ENCODE measurements around the gene GABRB1. TPM values are rescaled to one million over a fixed set of nuclear protein-coding genes. Genes with fewer than 3 reads are reported as not detected.

Gene GABRB1
- total and polyA plus RNA-seq, 2 of the 8 experiments (the other 6 are each of a cell fraction or from before 2014, with no cell fraction given): 0.22 to 0.38 TPM

DNA sequence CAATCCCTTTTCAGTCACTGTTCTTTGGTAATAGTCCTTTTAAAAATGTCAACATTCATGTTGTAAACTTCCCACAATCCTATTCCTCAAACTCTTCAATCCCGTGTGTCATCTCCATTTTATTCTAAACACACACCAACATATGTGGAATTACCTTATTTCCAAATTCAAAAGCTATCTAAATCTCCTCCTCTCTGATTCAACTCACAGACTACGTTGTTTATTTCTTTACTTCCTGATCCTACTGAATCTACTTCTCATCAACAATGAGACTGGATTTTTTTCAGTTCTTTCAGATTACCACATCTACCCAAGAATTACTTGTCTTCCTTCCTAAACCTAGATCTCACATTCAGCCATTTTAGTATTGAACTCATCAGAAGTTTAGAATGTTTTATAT is 188.2 kb downstream of the GABRB1 start:
- Histone ChIP-seq H3K23ac (ENCODE audit: insufficient read length) (no peak overlapping the region), H4K8ac (ENCODE audit: extremely low read depth, insufficient read depth, low read length) (no peak overlapping the region), H2AFZ (ENCODE audit: low read length) (no peak overlapping the region), H3K18ac (ENCODE audit: extremely low read depth, low read length) (no peak overlapping the region), H3K27ac (ENCODE audit: low read depth, low read length) (no peak overlapping the region), H3K56ac (replicated peaks; ENCODE audit: insufficient read length, low read depth, low read length) (no peak overlapping the region), H3K9me3 (ENCODE audit: insufficient read depth in 2 of 2, low read depth in 1 of 2, low read length in 1 of 2) (no peaks in the 10 kb centered on the region), H2BK20ac (ENCODE audit: low read length) (no peak overlapping the region), H4K91ac (replicated peaks; ENCODE audit: insufficient read length, low read length) (no peak overlapping the region), H3K4ac (replicated peaks; ENCODE audit: insufficient read length, low read depth, low read length) (no peak overlapping the region), H4K5ac (ENCODE audit: insufficient read length, low read depth, low read length) (no peak overlapping the region), H2AK5ac (ENCODE audit: low read depth, low read length) (no peak overlapping the region), H3K79me2 (ENCODE audit: control insufficient read depth in 1 of 2, insufficient read depth in 2 of 2, low read length in 2 of 2) (no peaks in the 10 kb centered on the region), H3K23me2 (ENCODE audit: low read depth, low read length) (no peaks in the 10 kb centered on the region; the same call in 1 of the 2 replicates), H3K9ac (replicated peaks in 1 of 4; ENCODE audit: extremely low read depth in 1 of 4, low read depth in 3 of 4, low read length in 3 of 4) (no peak overlapping the region), H2BK120ac (replicated peaks; ENCODE audit: low read depth, low read length) (no peak overlapping the region), H3K4me1 (replicated peaks in 1 of 4; ENCODE audit: control insufficient read depth in 3 of 4, insufficient read depth in 4 of 4, low read length in 3 of 4) (no peaks in the 10 kb centered on the region), H3K36me3 (ENCODE audit: control insufficient read depth in 2 of 4, insufficient read depth in 4 of 4, low read length in 3 of 4) (no peaks in the 10 kb centered on the region), H4K20me1 (replicated peaks in 1 of 2; ENCODE audit: control insufficient read depth in 1 of 2, insufficient read depth in 2 of 2, low read length in 2 of 2) (no peaks in the 10 kb centered on the region), H3K4me3 (ENCODE audit: extremely low read depth in 1 of 4, insufficient read depth in 2 of 4, low read depth in 3 of 4, low read length in 4 of 4) (no peak overlapping the region), H2BK12ac (ENCODE audit: low read depth, low read length) (no peak overlapping the region), H3K27me3 (replicated peaks in 1 of 4; ENCODE audit: control insufficient read depth in 3 of 4, extremely low read depth in 1 of 4, insufficient read depth in 3 of 4, low read length in 3 of 4) (no peaks in the 10 kb centered on the region), H3K79me1 (ENCODE audit: low read depth, low read length) (no peaks in the 10 kb centered on the region), H2BK5ac (ENCODE audit: low read depth, low read length) (no peak overlapping the region), H3K14ac (ENCODE audit: insufficient read length) (no peak overlapping the region), H2BK15ac (ENCODE audit: low read length) (no peak overlapping the region), H3K4me2 (ENCODE audit: insufficient read depth in 1 of 2, low read depth in 2 of 2, low read length in 2 of 2) (no peak overlapping the region)
- ChIA-PET POLR2A (ENCODE audit: partially characterized antibody) (no interaction called here), CTCF (ENCODE audit: partially characterized antibody) (no interaction called here)
- no peak for DNase-seq (ENCODE audit: low read depth in 1 of 2, low spot score in 2 of 2)
- WGBS, 2 experiments (ENCODE audit: extremely low coverage in 1 of 2, insufficient coverage in 1 of 2, insufficient read length in 1 of 2, insufficient replicate concordance in 2 of 2, low coverage in 1 of 2, low lambda C conversion rate in 2 of 2, missing lambda C conversion rate in 1 of 2): 89 to 100% methylated on average over 1 to 2 of the region's 2 CpGs
- FAIRE-seq: no peak
- no peak for TF ChIP-seq ZNF274 (IDR thresholded peaks at IDR 0.05; ENCODE audit: borderline replicate concordance, extremely low read depth, low read length)
- no peak for TF ChIP-seq MAFK (IDR thresholded peaks at IDR 0.05; ENCODE audit: low read depth, low read length)
- TF ChIP-seq KDM4A (IDR thresholded peaks at IDR 0.05; ENCODE audit: low read depth, low read length, severe bottlenecking): no peak
- TF ChIP-seq SP1 (IDR thresholded peaks at IDR 0.05; ENCODE audit: low read depth, low read length): no peak
- no peak for TF ChIP-seq RXRA (IDR thresholded peaks at IDR 0.05; ENCODE audit: insufficient read depth, low read depth, low read length)
- no peak for TF ChIP-seq PHF8 (conservative IDR thresholded peaks at IDR 0.05; ENCODE audit: low read depth, low read length)
- TF ChIP-seq KDM5A (IDR thresholded peaks at IDR 0.05; ENCODE audit: low read length): no peak
- no peak for TF ChIP-seq FOSL1 (IDR thresholded peaks at IDR 0.05; ENCODE audit: insufficient read depth, low read depth, low read length)
- TF ChIP-seq RBBP5 (IDR thresholded peaks at IDR 0.05; ENCODE audit: borderline replicate concordance, low read depth, low read length): no peak
- TF ChIP-seq SIX5 (IDR thresholded peaks at IDR 0.05; ENCODE audit: low read depth, low read length): no peak
- TF ChIP-seq GTF2F1 (IDR thresholded peaks at IDR 0.05; ENCODE audit: borderline replicate concordance, low read depth, low read length): no peak
- TF ChIP-seq, protein P1, sequence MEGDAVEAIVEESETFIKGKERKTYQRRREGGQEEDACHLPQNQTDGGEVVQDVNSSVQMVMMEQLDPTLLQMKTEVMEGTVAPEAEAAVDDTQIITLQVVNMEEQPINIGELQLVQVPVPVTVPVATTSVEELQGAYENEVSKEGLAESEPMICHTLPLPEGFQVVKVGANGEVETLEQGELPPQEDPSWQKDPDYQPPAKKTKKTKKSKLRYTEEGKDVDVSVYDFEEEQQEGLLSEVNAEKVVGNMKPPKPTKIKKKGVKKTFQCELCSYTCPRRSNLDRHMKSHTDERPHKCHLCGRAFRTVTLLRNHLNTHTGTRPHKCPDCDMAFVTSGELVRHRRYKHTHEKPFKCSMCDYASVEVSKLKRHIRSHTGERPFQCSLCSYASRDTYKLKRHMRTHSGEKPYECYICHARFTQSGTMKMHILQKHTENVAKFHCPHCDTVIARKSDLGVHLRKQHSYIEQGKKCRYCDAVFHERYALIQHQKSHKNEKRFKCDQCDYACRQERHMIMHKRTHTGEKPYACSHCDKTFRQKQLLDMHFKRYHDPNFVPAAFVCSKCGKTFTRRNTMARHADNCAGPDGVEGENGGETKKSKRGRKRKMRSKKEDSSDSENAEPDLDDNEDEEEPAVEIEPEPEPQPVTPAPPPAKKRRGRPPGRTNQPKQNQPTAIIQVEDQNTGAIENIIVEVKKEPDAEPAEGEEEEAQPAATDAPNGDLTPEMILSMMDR (IDR thresholded peaks at IDR 0.05; ENCODE audit: control extremely low read depth in 1 of 3, insufficient read depth in 1 of 3, low read depth in 1 of 3, low read length in 3 of 3): no peak

Data from H1 (cell line).